COLO668 (cell line): ENCODE data around the gene TMCO4.

Experiments
- DNase-seq: peaks from one replicate; lab custom pipeline; 2025; ENCODE audit not compliant: unreplicated experiment; lab: John Stamatoyannopoulos, UW

TMCO4 gene

GRCh38 chr1:19662313-19662712, 137.4 kb downstream of the TMCO4 start:
- no peak for DNase-seq

GRCh38 chr1:19661721-19662228, 137.9 kb downstream of the TMCO4 start:
- peak; percentile 40 for DNase-seq

GRCh38 chr1:19658186-19658585, 141.5 kb downstream of the TMCO4 start:
- no peak for DNase-seq

- DNase-seq, result no peak
Observed at GRCh38 chr1:19657511-19657910, 142.2 kb downstream of the TMCO4 start.

GRCh38 chr1:19656780-19657466, 142.8 kb downstream of the TMCO4 start:
- no peak for DNase-seq

- no peak for DNase-seq
Observed at GRCh38 chr1:19656134-19656779, 143.5 kb downstream of the TMCO4 start.

GRCh38 chr1:19655718-19656080, 144.0 kb downstream of the TMCO4 start:
- no peak for DNase-seq

- no peak for DNase-seq
Observed at GRCh38 chr1:19654886-19655717, 144.6 kb downstream of the TMCO4 start.

GRCh38 chr1:19654386-19654785, 145.3 kb downstream of the TMCO4 start:
- no peak for DNase-seq

- peak; percentile 77 for DNase-seq
Observed at GRCh38 chr1:19651141-19651737, 148.5 kb downstream of the TMCO4 start.

- DNase-seq, result no peak
Observed at GRCh38 chr1:19650416-19651140, 149.1 kb downstream of the TMCO4 start.

GRCh38 chr1:19648689-19649088, 151.0 kb downstream of the TMCO4 start:
- peak; percentile 66 for DNase-seq

GRCh38 chr1:19648239-19648638, 151.5 kb downstream of the TMCO4 start:
- DNase-seq, result no peak

- no peak for DNase-seq
Observed at GRCh38 chr1:19647643-19648042, 152.1 kb downstream of the TMCO4 start.

GRCh38 chr1:19646377-19647319, 153.1 kb downstream of the TMCO4 start:
- no peak for DNase-seq

- DNase-seq, result no peak
Observed at GRCh38 chr1:19645411-19646251, 154.1 kb downstream of the TMCO4 start.

GRCh38 chr1:19644681-19645410, 154.9 kb downstream of the TMCO4 start:
- peak; percentile 82 for DNase-seq

GRCh38 chr1:19644395-19644680, 155.4 kb downstream of the TMCO4 start:
- DNase-seq, result peak; percentile 80
